Omental fat pad (tissue), 4 donors: ENCODE data around the gene INPP5A. TPM values are rescaled to one million over a fixed set of nuclear protein-coding genes. Genes with fewer than 3 reads are reported as not detected.
A peak's percentile ranks its signal among the peaks of the same experiment; 100 is the strongest.
"Not testable (repeated sequence)": the region's sequence is repeated elsewhere in the genome, so short reads cannot be mapped to it uniquely, and the experiment has no call there.

Experiments
- ATAC-seq: fragments of 150-250 bp; one replicate; pipeline ENCODE4 v1.9.1; 2016; ENCODE audit warnings: mild to moderate bottlenecking, moderate library complexity; ENCODE audit not compliant: low FRiP score
- DNase-seq: peaks from one replicate; pipeline ENCODE4 v3.0.0-alpha.2; 2019; ENCODE audit warnings: low spot score
- total RNA-seq, 4 donors: library from RNA; depleted of rRNA; stranded (reverse); fragments of >200 nt; gene quantifications; one replicate each; pipeline ENCODE4 v1.1.0, GENCODE V29; 2016
- TF ChIP-seq, protein P1 (sequence below), 3 donors: fragments of 450-650 bp; IDR thresholded peaks; one replicate each; pipeline ENCODE4 v1.5.1; 2016 to 2017; ENCODE audit warnings: antibody characterized with exemption in 3 of 3, mild to moderate bottlenecking in 3 of 3, moderate library complexity in 2 of 3

INPP5A gene
- total RNA-seq, 4 donors from 2014 or later = 34.1 to 49.3 (median 43.3) TPM

DNA sequence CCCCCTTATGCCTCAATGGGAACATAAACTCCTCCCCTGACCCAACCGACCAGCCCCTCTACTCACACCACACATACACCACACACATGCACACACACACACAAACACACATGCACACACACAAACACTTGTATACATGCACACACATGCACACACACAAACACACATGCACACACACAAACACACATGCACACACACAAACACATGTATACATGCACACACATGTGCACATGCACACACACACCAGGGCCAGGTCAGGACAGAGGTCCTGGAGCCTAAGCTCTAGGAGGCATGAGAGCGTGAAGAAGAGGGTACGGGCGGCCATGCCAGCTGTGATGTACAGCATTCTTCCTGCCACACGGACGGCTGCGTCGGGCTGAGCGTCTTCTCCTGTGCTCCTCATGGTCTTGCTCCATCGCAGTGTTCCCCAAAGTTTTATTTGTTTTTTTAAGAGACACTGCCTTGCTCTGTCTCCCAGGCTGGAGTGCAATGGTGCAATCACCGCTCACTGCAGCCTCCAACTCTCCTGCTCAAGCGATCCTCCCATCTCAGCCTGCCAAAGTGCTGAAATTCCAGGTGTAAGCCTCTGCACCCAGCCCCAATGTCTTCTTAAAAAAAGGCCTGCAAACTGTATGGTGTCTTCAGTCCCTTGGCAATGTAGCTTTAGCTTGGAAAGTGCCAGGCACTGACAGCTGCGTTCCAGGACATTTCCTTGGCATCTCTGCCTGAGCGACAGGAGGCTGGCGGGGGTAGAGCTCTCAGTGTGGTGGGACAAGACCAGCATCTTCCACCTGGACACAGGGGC is 38.8 kb upstream of the INPP5A start:
- ATAC-seq (no peak), DNase-seq (no peak)
- TF ChIP-seq, protein P1, sequence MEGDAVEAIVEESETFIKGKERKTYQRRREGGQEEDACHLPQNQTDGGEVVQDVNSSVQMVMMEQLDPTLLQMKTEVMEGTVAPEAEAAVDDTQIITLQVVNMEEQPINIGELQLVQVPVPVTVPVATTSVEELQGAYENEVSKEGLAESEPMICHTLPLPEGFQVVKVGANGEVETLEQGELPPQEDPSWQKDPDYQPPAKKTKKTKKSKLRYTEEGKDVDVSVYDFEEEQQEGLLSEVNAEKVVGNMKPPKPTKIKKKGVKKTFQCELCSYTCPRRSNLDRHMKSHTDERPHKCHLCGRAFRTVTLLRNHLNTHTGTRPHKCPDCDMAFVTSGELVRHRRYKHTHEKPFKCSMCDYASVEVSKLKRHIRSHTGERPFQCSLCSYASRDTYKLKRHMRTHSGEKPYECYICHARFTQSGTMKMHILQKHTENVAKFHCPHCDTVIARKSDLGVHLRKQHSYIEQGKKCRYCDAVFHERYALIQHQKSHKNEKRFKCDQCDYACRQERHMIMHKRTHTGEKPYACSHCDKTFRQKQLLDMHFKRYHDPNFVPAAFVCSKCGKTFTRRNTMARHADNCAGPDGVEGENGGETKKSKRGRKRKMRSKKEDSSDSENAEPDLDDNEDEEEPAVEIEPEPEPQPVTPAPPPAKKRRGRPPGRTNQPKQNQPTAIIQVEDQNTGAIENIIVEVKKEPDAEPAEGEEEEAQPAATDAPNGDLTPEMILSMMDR (IDR thresholded peaks at IDR 0.05) = no peak

DNA sequence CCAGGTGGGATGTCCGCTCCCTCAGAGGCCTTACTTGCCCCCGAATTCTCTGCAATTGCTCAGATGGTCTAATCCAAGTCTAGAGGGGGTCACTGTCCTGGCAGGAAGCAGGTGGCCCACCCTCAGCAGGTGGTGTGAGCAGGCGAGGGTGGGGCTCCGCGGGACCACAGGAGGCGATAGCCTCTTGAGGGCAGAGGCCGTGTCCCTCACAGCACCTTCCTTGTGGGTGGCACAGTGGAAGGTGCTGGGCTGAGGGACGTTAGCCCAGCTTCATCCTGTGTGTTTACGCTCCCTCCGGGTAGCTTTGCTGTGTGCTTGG is 38.3 kb upstream of the INPP5A start:
- no peak for DNase-seq
- TF ChIP-seq, protein P1 (IDR thresholded peaks at IDR 0.05) = no peak
- ATAC-seq = no peak

DNA sequence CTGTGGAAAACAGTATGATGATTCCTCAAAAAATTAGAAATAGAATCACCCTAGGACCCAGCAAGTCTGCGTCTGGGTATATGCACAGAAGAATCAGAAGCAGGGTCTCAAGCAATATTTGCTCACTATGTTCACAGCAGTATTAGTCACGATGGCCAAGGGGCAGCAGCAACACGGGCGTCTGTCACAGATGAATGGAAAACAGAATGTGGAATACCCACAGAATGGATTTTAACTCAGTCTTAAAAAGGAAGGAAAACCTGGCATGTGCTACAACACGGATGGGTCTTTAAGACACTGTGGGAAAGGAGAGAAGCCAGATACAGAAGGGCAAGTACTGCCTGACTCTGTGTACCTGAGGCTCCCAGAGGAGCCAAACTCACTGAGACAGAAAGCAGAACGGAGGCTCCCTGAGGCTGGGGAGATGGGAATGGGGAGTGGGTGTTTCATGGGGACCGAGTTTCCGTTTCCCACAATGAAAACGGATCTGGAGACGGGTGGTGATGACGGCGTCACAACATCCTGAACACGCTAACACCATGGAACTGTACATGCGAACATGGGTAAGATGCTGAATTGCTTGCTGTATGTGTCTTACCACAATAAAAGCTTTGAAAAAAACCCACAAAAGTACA is 36.7 kb upstream of the INPP5A start:
- DNase-seq = no peak
- TF ChIP-seq, protein P1 (IDR thresholded peaks at IDR 0.05) = no peak
- ATAC-seq = no peak

DNA sequence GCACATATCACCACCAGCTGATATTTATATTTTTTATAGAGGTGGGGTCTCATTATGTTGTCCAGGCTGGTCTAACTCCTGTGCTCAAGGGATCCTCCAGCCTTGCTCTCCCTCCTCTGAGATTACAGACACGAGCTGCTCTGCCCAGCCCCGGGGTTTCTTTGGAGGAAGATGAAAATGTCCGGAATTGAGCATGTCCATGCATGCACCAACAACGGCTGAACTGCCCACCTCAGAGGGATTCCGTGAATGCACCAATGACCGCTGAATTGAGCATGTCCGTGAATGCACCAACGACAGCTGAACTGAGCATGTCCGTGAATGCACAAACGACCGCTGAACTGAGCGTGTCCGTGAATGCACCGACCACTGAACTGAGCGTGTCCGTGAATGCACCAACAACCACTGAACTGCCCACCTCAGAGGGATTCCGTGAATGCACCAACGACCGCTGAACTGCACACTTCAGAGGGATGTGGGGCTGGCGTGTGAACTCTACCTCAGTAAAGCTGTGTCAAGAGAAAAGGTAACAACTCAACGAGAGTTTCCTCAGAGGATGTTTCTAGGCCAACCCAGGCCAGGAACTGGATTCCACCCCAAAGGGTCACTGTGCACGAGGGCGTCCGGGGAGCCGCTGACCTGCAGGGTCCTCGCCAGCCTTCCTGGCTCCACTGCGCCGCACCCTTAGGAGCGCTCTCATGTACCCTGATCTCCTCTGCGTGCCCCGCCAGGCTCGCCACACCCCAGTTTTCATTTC is 34.9 kb upstream of the INPP5A start:
- no peak for ATAC-seq
- no peak for DNase-seq
- TF ChIP-seq, protein P1 (IDR thresholded peaks at IDR 0.05) = no peak

DNA sequence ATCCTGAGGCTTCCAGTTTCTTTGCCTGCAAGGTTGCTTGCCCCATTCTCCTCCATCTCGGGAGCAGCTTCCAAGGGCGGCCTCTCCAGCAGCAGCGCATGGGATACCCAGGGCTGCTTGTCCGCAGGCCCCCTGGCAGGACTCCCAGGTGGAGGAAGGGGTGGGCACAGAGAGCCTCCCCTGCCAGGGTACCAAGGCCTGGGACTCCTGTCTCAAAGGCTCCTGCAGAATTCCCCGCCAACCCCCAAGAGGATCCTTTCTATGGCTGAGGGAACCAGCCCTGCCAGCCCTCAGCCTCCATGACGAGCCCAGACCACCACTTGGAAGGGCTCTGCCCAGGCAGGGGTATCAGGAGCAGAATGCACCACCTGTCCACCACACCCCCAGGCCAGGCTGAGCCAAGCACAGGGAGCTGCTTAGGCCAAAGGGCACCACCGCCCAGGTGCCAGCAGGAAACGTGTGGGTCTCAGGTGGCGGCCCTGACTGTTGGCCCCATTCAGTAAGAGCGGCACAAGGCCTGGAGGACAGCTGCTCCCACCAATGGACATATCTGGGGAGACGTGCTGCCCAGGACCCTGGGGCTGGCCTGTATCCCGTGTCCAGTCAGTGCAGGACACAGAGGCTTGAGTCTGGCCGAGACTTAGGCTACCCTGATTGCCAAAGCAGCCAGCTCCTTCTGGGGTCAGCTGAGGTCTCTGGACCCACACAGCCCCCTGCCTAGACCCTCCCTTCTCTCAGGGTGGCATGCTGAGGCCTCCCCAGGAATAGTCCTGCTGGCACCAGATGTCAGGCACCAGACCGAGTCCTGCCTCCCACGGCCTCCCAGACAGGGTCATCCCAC is 33.8 kb upstream of the INPP5A start:
- ATAC-seq = no peak
- TF ChIP-seq, protein P1 (IDR thresholded peaks at IDR 0.05) = no peak
- DNase-seq = no peak

DNA sequence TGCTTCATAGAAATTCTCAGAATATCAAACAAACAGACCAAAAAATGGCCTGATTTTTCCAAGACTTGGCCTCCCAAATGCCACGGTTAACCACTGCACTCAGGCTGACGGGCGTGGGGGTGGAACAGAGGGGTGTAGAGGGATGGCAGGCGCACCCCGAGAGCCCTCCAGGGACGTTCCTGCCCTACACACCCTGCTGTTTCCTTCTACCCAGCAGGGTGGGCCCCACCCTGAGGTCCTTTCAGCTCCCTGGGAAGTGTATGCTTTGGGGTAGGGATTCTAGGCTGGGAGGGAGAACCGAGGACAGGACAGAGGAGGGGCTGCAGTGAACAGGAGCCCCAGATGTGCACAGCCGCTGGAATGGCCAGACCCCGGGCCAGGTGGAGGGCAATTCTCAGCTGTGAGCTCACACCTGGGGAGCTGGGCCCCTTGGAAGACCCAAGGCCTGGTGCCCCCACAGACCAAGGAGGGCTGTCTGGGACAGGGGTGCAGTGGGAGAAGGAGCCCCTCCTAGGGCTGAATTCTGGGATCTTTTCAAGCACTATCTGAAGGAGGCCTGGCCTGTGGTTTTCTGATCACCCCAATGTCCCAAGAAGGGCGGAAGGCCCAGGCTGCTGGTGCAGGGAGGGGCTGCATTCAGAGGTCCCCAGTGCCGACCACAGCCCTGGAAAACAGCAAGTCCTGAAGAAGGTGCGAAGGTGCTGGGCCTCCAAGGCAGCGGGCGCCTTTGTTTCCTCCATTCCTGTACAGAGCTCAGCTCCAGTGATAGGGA is 32.9 kb upstream of the INPP5A start:
- DNase-seq (no peak), ATAC-seq (no peak)
- TF ChIP-seq, protein P1 (IDR thresholded peaks at IDR 0.05) = no peak

DNA sequence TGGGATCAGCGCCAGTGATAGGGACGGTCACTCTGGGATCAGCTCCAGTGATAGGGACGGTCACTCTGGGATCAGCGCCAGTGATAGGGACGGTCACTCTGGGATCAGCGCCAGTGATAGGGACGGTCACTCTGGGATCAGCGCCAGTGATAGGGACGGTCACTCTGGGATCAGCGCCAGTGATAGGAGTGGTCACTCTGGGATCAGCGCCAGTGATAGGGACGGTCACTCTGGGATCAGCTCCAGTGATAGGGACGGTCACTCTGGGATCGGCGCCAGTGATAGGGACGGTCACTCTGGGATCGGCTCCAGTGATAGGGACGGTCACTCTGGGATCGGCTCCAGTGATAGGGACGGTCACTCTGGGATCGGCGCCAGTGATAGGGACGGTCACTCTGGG is 32.0 kb upstream of the INPP5A start:
- DNase-seq = peak; percentile 20
- ATAC-seq = not testable (repeated sequence)
